Ramos (cell line): ENCODE results near the gene AHCYL2.
"Not testable (repeated sequence)": the region's sequence is repeated elsewhere in the genome, so short reads cannot be mapped to it uniquely, and the experiment has no call there.

Source experiments
- in situ Hi-C: fragments of 300-500 bp; cut with MboI; formaldehyde crosslinking; loops from one replicate; pipeline ENCODE4 v1.14.3; 2022; ENCODE audit warnings: low sequenced_read_pairs; ENCODE audit not compliant: unreplicated experiment

AHCYL2 gene

DNA sequence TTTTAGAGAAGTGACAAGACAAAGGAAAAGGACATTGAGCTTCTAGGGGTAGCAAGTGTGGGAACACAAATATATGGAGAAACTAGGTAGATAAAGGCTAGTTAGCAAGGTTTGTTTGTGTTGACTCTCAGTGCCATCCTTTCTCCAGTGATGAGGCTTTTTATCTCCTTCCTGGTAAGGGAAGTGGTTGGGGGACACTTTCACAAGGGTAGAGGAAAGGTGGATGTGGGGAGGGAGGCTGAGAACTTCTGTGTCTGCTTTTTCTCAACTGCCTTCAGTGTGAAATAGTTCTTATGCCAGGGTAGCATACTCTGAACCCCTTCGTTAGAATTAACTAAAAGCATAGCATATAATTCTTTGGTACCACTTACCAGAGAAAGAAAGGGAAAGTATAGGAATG is 116.4 kb downstream of the AHCYL2 start:
- in situ Hi-C loops, result no loop called here

DNA sequence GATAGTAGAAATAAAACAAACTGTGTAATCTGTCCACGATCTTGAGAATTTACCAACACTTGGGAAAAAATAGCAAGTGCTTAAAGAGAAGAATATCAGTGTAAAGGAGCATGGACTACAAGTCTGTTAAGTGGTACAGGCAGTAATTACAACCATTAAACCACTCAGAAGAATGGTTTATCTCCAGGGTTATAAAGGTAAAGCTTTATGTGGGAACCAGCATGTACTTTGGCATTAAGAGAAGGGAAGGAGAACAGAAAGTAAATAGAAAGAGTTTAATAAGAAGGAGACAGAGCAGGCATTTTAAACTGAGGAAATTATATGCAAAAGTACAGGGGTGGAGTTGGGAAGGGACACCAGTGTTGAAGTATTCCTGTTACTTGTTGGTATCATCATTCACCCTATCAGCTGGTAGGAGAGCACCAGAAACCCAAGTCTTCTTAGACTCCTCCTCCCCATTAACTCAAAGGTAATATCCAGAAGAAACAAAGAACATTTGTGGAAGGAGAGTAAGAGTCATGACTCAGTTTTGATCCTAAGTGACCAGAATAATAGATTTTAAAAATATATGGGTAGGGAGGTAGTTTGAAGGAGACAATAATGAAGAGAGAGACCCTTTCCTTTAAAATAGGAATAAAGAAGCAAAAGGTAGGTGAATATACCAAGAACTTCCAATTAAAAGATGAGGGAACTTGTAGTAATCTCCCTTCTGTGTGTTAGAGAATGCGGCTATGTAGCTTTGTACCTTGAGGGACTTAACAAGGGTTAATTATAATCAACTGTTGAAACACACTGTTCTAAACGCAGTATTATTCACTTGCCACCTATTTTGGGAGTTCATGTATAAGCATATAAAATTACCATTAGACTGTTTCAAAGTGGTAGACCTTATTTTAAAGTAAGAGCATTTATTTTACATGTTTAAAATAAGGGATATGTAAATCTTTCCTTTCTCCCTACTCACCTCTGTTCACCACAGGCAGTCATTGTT is 117.3 kb downstream of the AHCYL2 start:
- in situ Hi-C loops, result no loop called here

DNA sequence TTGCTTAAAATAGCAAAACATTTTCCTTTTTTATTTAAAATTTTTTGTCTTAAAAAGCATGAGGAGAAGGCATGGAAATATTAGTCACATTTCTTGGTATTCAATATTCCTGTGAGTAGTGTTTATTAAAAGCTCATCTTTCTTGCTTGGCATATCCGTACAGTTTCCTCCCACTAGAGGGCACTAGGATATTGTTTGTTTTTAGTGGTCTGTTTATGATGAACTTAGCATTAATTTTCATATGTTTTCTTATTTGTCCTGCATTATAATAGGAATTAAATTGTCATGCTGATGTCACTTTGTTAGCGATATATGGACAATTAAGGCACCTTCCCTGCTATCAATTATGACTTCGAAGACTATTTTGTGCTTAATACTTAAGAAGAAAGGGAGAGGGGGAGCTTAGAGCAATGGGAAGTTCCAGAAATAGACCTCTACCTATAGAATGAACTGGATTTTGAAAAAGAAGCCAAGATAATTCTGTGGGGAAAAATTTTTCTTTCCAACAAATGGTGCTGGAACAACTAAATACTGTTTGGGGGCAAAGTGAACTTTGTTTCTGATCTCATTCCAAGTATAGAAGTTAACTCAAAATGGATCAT is 118.4 kb downstream of the AHCYL2 start:
- in situ Hi-C loops, result no loop called here

DNA sequence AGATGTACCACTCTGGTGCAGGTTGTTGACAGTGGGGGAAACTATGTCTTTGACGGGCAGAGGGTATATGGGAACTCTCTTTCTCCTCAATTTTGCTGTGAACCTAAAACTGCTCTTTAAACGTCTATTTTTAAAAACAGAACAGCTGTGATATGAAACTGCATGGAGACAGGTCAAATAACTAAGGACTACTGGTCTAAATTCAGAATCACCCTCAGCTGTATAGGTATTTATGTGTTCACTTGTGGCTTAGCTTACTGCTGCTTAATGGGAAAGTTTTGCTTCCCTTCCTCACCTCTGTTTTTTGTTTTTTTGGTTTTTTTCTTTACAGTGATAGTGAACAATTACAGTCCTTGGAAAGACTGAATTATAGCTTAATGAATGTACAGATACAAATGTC is 122.5 kb downstream of the AHCYL2 start:
- in situ Hi-C loops, result no loop called here

DNA sequence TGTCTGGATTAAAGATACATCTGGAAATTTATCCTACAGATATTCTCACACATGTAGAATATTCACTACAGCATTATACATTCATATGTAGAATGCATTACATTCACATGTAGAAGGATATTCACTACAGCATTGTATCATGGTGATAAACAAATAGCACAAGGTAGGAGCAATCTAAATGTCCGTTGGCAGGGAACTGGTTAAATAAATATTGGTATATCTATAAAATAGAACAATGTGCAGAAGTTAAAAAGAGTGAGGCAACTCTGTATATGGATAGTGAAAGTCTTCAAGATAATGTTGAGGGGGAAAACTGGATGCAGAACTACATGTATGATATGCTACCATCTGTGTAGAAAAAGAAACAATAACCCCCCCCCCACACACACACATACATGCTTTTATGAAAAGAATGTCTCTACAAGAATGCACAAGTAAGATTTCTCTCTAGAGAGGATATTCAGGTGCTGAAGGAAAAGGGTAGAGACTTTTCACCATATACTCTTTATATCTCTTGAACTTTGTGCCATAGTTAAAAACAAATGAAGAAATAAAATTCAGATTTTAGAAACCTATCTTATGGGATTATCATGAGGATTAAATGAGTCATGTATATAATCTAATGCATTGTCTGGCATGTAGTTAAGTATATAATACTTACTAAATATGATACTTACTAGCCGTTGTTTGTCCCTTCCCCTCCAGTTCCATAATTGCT is 123.4 kb downstream of the AHCYL2 start:
- in situ Hi-C loops, result no loop called here

DNA sequence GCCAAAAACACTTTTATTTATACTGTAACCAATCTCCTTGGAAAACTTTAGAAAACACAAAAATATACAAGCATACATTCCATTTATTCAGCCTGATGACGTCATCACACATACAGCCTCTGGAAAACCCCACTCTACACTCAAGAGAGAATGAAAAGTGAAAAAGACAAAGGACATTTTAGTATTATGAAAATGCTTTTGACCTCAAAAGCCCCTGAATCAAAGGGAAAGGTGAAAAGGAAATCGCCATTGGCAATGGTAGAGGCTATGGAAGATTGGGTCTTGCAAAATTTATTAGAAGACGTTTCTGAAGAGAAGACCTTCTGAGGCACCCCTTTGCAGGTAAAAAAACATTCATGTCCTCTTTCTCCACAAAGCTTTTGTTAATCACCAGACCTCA is 126.5 kb downstream of the AHCYL2 start:
- in situ Hi-C loops, result no loop called here

DNA sequence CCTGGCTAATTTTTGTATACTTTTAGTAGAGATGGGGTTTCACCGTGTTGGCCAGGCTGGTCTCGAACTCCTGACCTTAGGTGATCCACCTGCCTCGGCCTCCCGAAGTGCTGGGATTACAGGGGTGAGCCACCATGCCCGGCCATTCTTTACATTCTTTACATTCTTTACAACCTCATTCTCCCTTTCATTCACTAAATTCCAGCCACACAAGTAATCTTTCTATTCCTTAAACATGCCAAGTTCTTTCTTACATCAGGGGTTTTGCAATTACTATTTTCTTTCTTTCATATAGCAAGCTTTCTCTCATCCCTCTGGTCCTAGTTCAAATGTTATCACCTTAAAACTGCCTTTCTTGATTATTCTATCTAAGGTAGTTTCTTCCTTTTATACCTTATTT is 128.3 kb downstream of the AHCYL2 start:
- in situ Hi-C loops, result not testable (repeated sequence)

DNA sequence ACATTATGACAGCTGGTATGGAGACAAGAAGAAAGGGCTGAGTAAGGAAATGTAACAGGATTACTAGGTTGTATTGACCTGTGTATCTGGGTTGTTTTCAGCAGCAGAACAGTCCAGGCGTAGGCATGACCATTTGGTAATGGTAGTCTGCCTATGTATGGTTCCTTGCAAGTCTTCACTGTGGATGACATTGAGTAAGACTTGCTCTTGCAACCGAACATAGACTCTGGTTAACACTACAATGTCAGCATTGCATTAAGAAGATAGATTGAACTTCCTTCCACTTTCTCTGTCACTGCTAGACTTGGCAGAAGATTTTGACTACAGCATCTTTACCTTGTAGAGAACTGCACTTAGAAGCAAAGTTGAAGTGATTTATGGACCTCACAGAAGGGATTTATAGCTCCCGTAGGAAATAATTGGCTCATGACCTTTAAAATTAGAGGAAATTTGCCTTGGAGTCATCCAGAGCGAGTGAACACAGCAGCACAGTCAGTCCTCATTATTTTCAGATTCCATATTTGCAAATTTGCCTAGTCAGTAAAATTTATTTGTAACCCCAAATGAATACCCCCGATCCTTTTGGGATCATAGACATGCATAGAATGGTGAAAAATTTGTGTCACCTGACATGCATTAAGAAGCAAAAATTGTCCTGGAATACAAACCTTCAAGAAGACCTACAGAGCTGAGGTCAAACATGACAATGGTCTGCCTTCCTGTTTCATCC is 129.8 kb downstream of the AHCYL2 start:
- in situ Hi-C loops, result no loop called here

DNA sequence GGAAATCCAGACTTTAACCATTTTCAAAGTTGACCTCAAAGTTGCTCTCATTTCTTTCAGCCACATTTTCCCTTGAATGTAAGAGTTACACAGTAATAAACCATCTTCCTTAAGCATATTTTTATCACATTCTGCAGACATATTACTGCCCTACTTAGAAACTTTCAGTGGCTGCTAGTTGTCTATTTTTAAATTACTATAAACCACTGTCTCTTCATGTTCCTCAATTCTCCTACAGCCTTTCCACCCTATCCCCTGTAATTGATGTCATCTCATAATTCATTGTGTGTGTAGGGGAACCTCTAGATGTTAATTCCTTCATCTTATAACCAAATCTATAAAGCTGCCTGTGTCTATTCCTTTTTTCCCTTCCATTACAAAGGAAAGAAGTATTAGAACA is 131.3 kb downstream of the AHCYL2 start:
- in situ Hi-C loops, result no loop called here

DNA sequence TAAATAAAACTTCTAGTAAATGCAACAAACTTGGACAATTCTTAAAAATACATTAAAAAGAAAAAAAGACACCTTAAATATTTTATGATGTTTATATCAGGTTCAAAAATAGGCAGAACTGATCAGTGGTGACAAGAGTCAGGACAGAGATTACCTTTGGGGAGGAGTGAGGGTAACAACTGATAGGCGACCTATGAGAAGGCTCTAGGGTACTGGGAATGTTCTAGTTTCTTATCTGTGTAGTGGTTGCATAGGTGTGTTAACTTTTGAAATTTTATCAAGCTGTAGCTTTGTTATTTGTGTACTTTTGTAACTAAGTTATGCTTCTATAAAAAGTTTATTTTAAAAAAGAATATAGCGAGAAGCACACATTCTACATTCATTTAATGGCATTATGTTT is 134.3 kb downstream of the AHCYL2 start:
- in situ Hi-C loops, result no loop called here

DNA sequence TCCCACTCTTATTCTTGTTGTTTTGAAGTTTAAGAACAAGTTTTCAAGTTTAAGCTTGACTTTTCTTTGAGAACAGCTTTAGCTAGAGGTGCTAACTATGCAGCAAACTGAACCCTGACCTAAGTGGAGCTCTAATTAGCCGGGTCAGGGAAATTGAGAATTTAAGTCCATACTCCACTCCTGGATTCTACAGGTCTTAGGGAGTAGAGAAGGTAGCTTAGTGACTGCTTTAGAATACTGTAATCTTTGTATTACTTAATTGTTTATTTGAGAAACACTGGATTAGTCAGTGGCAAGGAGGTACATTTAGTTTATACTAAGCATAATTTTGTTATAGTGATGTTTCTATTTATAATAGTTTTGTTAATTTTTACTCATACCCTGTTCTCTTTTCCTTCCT is 134.8 kb downstream of the AHCYL2 start:
- in situ Hi-C loops, result loop anchor here (10.0 kb wide), 1 partner anchor 655 kb away; no protein-coding TSS in a partner anchor

DNA sequence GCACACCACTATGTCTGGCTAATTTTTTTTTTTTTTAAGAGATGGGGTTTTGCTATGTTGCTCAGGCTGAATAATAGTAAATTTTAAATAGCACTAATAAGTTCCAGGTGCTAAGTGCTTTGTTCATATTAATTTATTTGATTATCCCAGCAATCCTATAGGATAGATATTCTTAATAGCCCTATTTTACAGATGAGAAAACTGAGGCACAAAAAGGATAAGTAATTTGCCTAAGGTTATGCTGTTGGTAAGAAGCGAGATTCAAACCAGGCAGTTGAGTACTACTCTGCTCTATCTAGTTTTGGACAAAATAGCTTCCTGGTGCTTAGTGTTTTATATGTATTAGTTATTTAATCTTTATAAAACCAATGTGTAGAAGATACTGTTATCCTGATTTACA is 136.9 kb downstream of the AHCYL2 start:
- in situ Hi-C loops, result loop anchor here (10.0 kb wide), 1 partner anchor 653 kb away; no protein-coding TSS in a partner anchor

DNA sequence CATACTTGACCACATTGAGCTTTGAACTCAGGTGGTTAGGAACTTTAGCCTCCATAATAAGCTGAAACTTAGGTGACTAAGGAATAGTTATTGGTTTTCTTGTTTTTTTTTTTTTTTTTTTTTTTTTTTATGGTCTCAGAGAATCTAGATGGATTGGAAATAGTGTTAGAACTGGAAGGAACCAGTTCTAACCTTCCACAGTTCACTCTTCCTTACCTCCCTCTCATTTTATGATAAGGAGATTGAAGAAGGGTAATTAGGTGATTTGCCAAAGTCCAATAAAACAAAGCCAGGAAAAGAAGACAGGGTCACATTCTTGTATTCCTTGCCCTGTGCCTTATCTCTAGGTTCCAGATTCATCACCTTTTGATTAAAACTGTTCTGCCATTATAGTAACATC is 137.7 kb downstream of the AHCYL2 start:
- in situ Hi-C loops, result loop anchor here (10.0 kb wide), 1 partner anchor 652 kb away; no protein-coding TSS in a partner anchor

DNA sequence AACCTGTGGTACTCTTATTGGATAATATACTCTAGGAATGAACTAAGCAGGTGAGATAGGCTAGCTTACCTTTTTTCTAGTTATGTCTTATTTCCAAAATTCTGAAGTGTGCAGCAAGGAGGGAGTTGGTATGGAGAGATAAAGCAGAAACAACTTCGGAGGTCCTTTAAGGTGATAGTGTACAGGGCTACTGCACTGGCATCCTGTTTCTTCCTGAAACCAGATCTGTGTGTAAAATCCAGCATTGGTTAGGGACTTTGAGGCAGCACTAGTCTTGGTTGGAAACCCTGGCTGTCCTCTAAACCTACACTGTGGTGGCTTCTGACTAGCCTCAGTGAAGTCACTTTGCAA is 142.5 kb downstream of the AHCYL2 start:
- in situ Hi-C loops, result loop anchor here (10.0 kb wide), 1 partner anchor 647 kb away; no protein-coding TSS in a partner anchor

DNA sequence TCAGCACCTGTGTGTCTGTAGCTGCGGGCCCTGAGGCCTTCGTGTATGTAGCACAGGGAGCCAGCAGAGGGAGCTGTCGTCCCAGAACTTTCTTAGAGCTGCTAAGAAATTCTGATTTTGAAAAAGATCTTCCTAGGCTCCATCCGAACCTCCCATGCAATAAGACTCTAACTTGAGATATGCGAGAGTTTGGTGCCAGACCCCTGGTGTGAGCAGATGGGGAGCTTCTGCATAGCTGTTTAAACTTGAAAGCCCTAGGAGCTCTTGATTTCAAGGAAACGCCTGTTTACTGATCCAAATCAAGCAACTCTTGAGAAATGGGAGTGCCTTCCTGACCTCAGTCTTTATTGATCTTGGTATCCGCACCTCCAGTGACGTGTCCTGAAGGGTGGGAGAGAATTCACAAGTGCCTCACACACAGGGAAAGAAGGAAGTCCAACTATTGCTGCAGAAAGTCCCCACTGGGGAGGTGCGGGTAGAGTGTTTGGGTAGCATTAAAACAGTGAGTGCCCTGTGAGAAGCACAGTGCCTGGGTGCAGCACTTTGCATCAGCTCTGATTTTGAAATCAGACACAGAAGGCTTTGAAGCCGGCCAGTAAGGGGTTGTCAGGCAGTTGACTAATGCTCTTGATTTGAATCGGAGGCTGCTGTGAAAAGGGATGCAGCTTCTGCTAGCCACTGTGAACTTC is 143.0 kb downstream of the AHCYL2 start:
- in situ Hi-C loops, result loop anchor here (10.0 kb wide), 1 partner anchor 647 kb away; no protein-coding TSS in a partner anchor

DNA sequence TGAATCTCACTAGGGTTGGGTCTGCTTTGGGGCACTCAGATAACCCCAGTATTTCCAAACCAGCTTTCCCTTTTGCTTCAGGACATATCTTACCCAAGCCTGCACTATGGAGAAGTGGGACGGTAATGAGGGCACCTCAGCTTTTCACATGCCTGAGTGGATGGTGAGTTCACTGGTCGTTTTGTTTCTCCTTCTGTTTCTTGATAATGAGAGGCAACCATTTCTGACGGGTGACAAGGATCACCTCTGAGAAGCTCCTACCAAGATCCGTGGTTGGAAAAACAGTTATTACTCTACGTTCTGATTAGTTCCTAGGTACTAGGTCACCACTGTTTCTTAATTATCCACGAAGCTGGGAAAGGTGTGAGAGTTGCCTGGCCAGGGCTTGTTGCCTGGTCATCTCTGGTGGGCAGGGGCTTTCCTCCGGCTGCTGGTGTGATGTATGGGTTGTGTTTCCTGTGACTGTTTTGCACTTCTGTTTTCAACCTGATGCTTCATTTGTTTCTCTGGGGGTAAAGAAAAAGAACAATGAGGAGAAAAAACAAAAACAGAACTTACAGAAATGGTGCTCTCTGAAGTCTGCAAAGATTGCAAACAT is 143.7 kb downstream of the AHCYL2 start:
- in situ Hi-C loops, result loop anchor here (10.0 kb wide), 1 partner anchor 646 kb away; no protein-coding TSS in a partner anchor

DNA sequence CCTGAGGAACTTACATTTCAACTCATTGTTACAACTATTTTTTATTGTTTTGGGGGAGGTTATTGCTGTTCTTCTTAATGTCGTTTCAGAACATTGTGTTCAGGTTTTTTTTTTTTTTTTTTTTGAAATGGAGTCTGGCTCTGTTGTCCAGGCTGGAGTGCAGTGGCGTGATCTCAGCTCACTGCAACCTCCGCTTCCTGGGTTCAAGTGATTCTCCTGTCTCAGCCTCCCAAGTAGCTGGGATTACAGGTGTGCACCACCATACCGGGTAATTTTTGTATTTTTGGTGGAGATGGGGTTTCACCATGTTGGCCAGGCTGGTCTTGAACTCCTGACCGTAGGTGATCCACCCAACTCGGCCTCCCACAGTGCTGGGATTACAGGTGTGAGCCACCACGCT is 144.6 kb downstream of the AHCYL2 start:
- in situ Hi-C loops, result loop anchor here (10.0 kb wide), 1 partner anchor 645 kb away; no protein-coding TSS in a partner anchor

DNA sequence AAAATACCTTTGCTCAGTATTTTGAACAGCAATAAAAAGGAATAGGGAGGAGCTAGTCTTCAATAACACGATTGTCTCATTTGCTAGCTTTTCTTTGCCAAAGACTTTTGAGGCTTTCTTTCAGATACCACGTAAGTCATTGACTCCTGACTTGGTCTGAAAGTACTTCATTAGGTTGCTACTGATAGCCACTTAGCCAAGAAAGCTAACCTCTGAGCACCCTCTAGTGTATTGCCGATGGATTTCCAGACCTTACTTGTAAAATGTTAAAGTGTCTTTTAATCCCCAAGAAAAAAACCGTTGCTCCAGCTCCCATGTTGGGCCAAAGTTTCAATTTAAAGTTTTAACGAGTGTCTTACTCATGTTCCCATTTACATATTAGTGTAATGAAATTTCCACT is 146.0 kb downstream of the AHCYL2 start:
- in situ Hi-C loops, result loop anchor here (5.0 kb wide), 2 partner anchors 96 to 461 kb away; no protein-coding TSS in a partner anchor

DNA sequence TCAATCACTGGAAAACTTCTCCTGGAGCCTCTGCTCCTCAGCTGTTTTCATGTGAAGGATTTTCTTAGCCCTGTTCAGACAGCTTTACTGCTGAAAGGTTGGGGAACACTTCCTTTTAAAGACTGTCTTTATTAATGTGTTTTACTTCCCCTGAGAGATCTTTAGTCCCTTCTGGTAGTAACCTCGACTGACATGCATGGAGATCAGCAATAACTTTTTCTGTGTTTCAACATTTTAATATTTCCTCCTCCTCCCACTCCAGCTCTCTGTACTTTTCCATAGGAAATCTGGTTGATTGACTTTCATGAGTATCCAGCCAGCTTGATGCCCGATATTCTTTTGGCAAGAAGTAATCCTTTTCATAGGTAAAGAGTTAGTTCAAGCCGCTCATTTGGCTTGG is 146.7 kb downstream of the AHCYL2 start:
- in situ Hi-C loops, result loop anchor here (5.0 kb wide), 2 partner anchors 96 to 461 kb away; no protein-coding TSS in a partner anchor
